GM12801 (cell line): ENCODE results near the gene CAPN2.

Experiments
- CTCF ChIP-seq: IDR thresholded peaks from one replicate; pipeline ENCODE4 v1.5.1; 2011; ENCODE audit warnings: control low read depth; ENCODE audit not compliant: insufficient read length; ENCODE audit errors: extremely low read depth

CAPN2 gene

GRCh38 chr1:223796210-223796609 lies 83.9 kb downstream of the CAPN2 start:
- no peak for TF ChIP-seq CTCF

GRCh38 chr1:223802032-223802431 lies 89.7 kb downstream of the CAPN2 start:
- TF ChIP-seq CTCF: no peak

- TF ChIP-seq CTCF: no peak
Measured at GRCh38 chr1:223802602-223803001, 90.3 kb downstream of the CAPN2 start.

- TF ChIP-seq CTCF: no peak
Measured at GRCh38 chr1:223803211-223803610, 90.9 kb downstream of the CAPN2 start.

GRCh38 chr1:223810586-223810985 lies 98.2 kb downstream of the CAPN2 start:
- TF ChIP-seq CTCF: no peak

- TF ChIP-seq CTCF: no peak
Measured at GRCh38 chr1:223811634-223812101, 99.3 kb downstream of the CAPN2 start.

- no peak for TF ChIP-seq CTCF
Measured at GRCh38 chr1:223813645-223814044, 101.3 kb downstream of the CAPN2 start.
